H9 (cell line): ENCODE results near the gene RFX8. TPM values are rescaled to one million over a fixed set of nuclear protein-coding genes. Genes with fewer than 3 reads are reported as not detected.
"Not testable (repeated sequence)": the region's sequence is repeated elsewhere in the genome, so short reads cannot be mapped to it uniquely, and the experiment has no call there.

Experiments
- DNase-seq: peaks from one replicate; pipeline ENCODE4 v3.0.0-alpha.2; 2017
- H2AFZ ChIP-seq: one replicate; pipeline ENCODE4 v1.6.1; 2013; ENCODE audit warnings: mild to moderate bottlenecking, low read length, control low read depth, moderate library complexity
- H2AK5ac ChIP-seq: 2 replicates; pipeline ENCODE4 v1.6.1; 2013; ENCODE audit warnings: low read length, control low read depth, mixed read lengths; ENCODE audit not compliant: insufficient read length
- H2BK120ac ChIP-seq: one replicate; pipeline ENCODE4 v1.6.1; 2013; ENCODE audit warnings: low read depth, mild to moderate bottlenecking, low read length, control low read depth, inconsistent platforms; ENCODE audit not compliant: poor library complexity, severe bottlenecking
- H2BK12ac ChIP-seq: 2 replicates; pipeline ENCODE4 v1.6.1; 2013; ENCODE audit warnings: low read length, control low read depth, mixed read lengths, low read depth; ENCODE audit not compliant: insufficient read length
- H2BK15ac ChIP-seq: 2 replicates; pipeline ENCODE4 v1.6.1; 2013; ENCODE audit warnings: low read depth, low read length, control low read depth
- H2BK20ac ChIP-seq: one replicate; pipeline ENCODE4 v1.6.1; 2013; ENCODE audit warnings: low read depth, mild to moderate bottlenecking, low read length, control low read depth, inconsistent platforms; ENCODE audit not compliant: poor library complexity, severe bottlenecking
- H2BK5ac ChIP-seq: 2 replicates; pipeline ENCODE4 v1.6.1; 2013; ENCODE audit warnings: low read length, control low read depth, mixed read lengths; ENCODE audit not compliant: insufficient read length
- H3K14ac ChIP-seq: 2 replicates; pipeline ENCODE4 v1.6.1; 2013; ENCODE audit warnings: low read length, control low read depth; ENCODE audit not compliant: insufficient read depth
- H3K18ac ChIP-seq: 2 replicates; pipeline ENCODE4 v1.6.1; 2013; ENCODE audit warnings: low read depth, mild to moderate bottlenecking, mixed read lengths, low read length, control low read depth; ENCODE audit not compliant: insufficient read length
- H3K23ac ChIP-seq: 2 replicates; pipeline ENCODE4 v1.6.1; 2013; ENCODE audit warnings: low read length, control low read depth, mixed read lengths, low read depth; ENCODE audit not compliant: insufficient read length
- H3K23me2 ChIP-seq: 2 replicates; pipeline ENCODE4 v1.6.1; 2013; ENCODE audit warnings: low read depth, mild to moderate bottlenecking, mixed read lengths, low read length, control low read depth; ENCODE audit not compliant: insufficient read length, poor library complexity, severe bottlenecking
- H3K27ac ChIP-seq: 2 replicates; pipeline ENCODE4 v1.5.1; 2013; ENCODE audit warnings: low read length, control low read depth, mixed read lengths, low read depth; ENCODE audit not compliant: insufficient read length
- H3K27me3 ChIP-seq: 2 replicates; pipeline ENCODE4 v1.6.1; 2013; ENCODE audit warnings: low read length, control low read depth, inconsistent platforms; ENCODE audit not compliant: insufficient read depth
- H3K4ac ChIP-seq: 2 replicates; pipeline ENCODE4 v1.6.1; 2013; ENCODE audit warnings: low read depth, mild to moderate bottlenecking, control low read depth, inconsistent platforms, low read length, moderate library complexity
- H3K4me1 ChIP-seq: 2 replicates; pipeline ENCODE4 v1.6.1; 2013; ENCODE audit warnings: low read length, control low read depth, inconsistent platforms; ENCODE audit not compliant: insufficient read depth
- H3K4me2 ChIP-seq: 2 replicates; pipeline ENCODE4 v1.6.1; 2013; ENCODE audit warnings: low read length, control low read depth, mixed read lengths; ENCODE audit not compliant: insufficient read length, insufficient read depth
- H3K56ac ChIP-seq: 2 replicates; pipeline ENCODE4 v1.6.1; 2013; ENCODE audit warnings: low read depth, mild to moderate bottlenecking, mixed read lengths, low read length, control low read depth; ENCODE audit not compliant: insufficient read length
- H3K79me1 ChIP-seq: 2 replicates; pipeline ENCODE4 v1.6.1; 2013; ENCODE audit warnings: low read depth, mild to moderate bottlenecking, moderate library complexity, low read length, control low read depth, inconsistent platforms; ENCODE audit not compliant: insufficient read depth, poor library complexity, severe bottlenecking
- H3K79me2 ChIP-seq: 2 replicates; pipeline ENCODE4 v1.6.1; 2013; ENCODE audit warnings: low read length, control low read depth, inconsistent platforms; ENCODE audit not compliant: insufficient read depth
- H3K9ac ChIP-seq: 2 replicates; pipeline ENCODE4 v1.6.1; 2013; ENCODE audit warnings: low read length, control low read depth, mixed read lengths; ENCODE audit not compliant: insufficient read length; ENCODE audit errors: extremely low read depth
- H3K9me3 ChIP-seq: one replicate; pipeline ENCODE4 v1.6.1; 2013; ENCODE audit warnings: low read depth, low read length, inconsistent platforms; ENCODE audit not compliant: control insufficient read depth
- H3T11ph ChIP-seq: one replicate; pipeline ENCODE4 v1.6.1; 2013; ENCODE audit warnings: mild to moderate bottlenecking, low read length, control low read depth, inconsistent platforms
- H4K20me1 ChIP-seq: one replicate; pipeline ENCODE4 v1.6.1; 2013; ENCODE audit not compliant: control insufficient read depth, insufficient read length, insufficient read depth
- H4K5ac ChIP-seq: 2 replicates; pipeline ENCODE4 v1.6.1; 2013; ENCODE audit warnings: low read depth, mild to moderate bottlenecking, mixed read lengths, low read length, control low read depth; ENCODE audit not compliant: insufficient read length
- H4K8ac ChIP-seq: replicated peaks from 2 replicates; pipeline ENCODE4 v1.6.1; 2013; ENCODE audit warnings: low read length, control low read depth, mixed read lengths, low read depth; ENCODE audit not compliant: insufficient read length
- H4K91ac ChIP-seq: 2 replicates; pipeline ENCODE4 v1.6.1; 2013; ENCODE audit warnings: low read depth, mild to moderate bottlenecking, moderate library complexity, mixed read lengths, low read length, control low read depth; ENCODE audit not compliant: insufficient read length
- H3K27ac Mint-ChIP-seq, 3 experiments: 2 replicates in 2 of 3; 3 replicates in 1 of 3; pipeline ENCODE4 v1.8.0; 2020 to 2021; ENCODE audit warnings: mixed read lengths in 3 of 3, mild to moderate bottlenecking in 1 of 3, moderate library complexity in 1 of 3
- H3K27me3 Mint-ChIP-seq: 2 replicates; pipeline ENCODE4 v1.8.0; 2021; ENCODE audit warnings: low read depth, mild to moderate bottlenecking, moderate library complexity, mixed read lengths
- H3K36me3 Mint-ChIP-seq, 3 experiments: 2 replicates in 2 of 3; 3 replicates in 1 of 3; pipeline ENCODE4 v1.8.0; 2020 to 2021; ENCODE audit warnings: low read depth in 3 of 3, mixed read lengths in 3 of 3; ENCODE audit not compliant: insufficient read depth in 1 of 3
- H3K4me1 Mint-ChIP-seq, 2 experiments: 2 replicates each; pipeline ENCODE4 v1.8.0; 2020; ENCODE audit warnings: mixed read lengths in 2 of 2
- H3K4me3 Mint-ChIP-seq, 2 experiments: 2 replicates in 1 of 2; 3 replicates in 1 of 2; pipeline ENCODE4 v1.8.0; 2020 to 2021; ENCODE audit warnings: mild to moderate bottlenecking in 2 of 2, mixed read lengths in 2 of 2, moderate library complexity in 1 of 2
- H3K9me3 Mint-ChIP-seq, 2 experiments: 2 replicates in 1 of 2; 3 replicates in 1 of 2; pipeline ENCODE4 v1.8.0; 2020; ENCODE audit warnings: mild to moderate bottlenecking in 2 of 2, mixed read lengths in 2 of 2, moderate library complexity in 1 of 2
- WGBS: extraction: QIAGEN DNeasy Blood & Tissue Kit; methylation state at CpG from one replicate; pipeline ENCODE4 v1.1.7; 2013; ENCODE audit warnings: missing lambda C conversion rate, low lambda C conversion rate, mixed read lengths; ENCODE audit not compliant: insufficient read length; ENCODE audit errors: extremely low coverage; 5-methylcytosine and 5-hydroxymethylcytosine counted together
- total RNA-seq: library from RNA; stranded (reverse); gene quantifications from 2 replicates; pipeline ENCODE4 v1.2.1, GENCODE V29; 2021
- TF ChIP-seq, protein P1 (sequence below): fragments of 200-600 bp; sonication (generic); conservative IDR thresholded peaks from 3 replicates; pipeline ENCODE4 v1.8.0; 2021; ENCODE audit warnings: antibody characterized with exemption, mild to moderate bottlenecking

Gene RFX8
- total RNA-seq, 1 experiment from 2014 or later: 0.22 TPM

DNA sequence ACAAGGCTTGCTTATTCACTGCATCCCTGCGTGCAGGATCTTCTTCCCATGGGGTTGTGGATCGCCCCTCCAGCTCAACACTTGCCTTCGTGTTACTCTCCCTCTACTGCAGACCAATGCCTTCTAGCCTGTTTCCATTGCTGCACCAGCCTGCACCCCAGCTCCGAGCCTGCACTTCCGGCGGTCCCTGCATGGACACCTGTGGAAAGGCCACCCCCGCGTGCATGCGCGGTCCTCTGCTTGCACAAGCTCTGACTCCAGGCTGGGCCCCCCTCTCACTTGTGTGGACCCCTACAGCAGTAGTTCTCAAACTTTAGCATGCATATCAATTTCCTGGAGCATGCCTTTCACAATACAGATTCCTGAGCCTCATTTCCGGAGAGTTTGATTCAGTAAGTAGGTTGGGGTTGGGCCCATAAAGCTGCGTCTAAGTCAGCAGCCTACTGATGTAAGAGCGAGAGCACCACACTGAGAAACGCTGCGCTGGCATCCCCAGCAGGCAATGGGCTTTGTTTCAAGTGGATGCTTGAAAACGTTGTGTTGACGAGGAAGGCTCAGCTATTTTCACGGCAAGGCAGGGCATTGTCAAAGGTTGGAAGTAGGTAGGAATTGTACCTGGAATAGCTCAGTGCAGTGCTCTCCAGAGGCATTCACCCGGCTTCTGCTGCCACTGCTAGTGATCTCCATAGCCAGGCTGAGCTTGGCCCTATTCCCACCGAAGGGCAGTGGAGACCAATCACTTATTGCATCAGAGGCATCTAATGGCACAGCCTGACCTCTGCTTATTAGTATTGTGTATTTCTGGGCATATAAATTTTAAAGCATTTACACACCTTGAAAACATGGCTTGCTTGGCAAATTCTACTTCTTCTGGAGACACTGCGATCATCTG lies 120.2 kb downstream of the RFX8 start:
- H3K4me2 ChIP-seq: no peak overlapping the region
- peaks cover under 1% of the 10 kb centered on the region; the same call in 1 of the 2 replicates for H3K4me1 ChIP-seq
- H2BK15ac ChIP-seq: no peak overlapping the region
- H2AK5ac ChIP-seq: no peak overlapping the region
- no peak overlapping the region for H2AFZ ChIP-seq
- H3K27me3 ChIP-seq: no peaks in the 10 kb centered on the region
- no peak overlapping the region for H3K56ac ChIP-seq
- no peaks in the 10 kb centered on the region for H3K23me2 ChIP-seq
- no peaks in the 10 kb centered on the region for H4K20me1 ChIP-seq
- H4K5ac ChIP-seq: no peak overlapping the region
- no peak overlapping the region for H3K27ac ChIP-seq
- H2BK20ac ChIP-seq: no peak overlapping the region
- Mint-ChIP-seq H3K27me3 (peaks cover 3% of the 10 kb centered on the region; the same call in 1 of the 2 replicates), H3K36me3 (no peaks in the 10 kb centered on the region), H3K27ac (peak overlapping the region in 1 of 3 experiments; percentile 2; a peak in 2 of 7 replicates), H3K4me1 (peaks cover 11 to 16% of the 10 kb centered on the region in 2 experiments), H3K4me3 (no peak overlapping the region), H3K9me3 (no peaks in the 10 kb centered on the region)
- H2BK120ac ChIP-seq: no peak overlapping the region
- H3K79me1 ChIP-seq: no peaks in the 10 kb centered on the region
- TF ChIP-seq, protein P1, sequence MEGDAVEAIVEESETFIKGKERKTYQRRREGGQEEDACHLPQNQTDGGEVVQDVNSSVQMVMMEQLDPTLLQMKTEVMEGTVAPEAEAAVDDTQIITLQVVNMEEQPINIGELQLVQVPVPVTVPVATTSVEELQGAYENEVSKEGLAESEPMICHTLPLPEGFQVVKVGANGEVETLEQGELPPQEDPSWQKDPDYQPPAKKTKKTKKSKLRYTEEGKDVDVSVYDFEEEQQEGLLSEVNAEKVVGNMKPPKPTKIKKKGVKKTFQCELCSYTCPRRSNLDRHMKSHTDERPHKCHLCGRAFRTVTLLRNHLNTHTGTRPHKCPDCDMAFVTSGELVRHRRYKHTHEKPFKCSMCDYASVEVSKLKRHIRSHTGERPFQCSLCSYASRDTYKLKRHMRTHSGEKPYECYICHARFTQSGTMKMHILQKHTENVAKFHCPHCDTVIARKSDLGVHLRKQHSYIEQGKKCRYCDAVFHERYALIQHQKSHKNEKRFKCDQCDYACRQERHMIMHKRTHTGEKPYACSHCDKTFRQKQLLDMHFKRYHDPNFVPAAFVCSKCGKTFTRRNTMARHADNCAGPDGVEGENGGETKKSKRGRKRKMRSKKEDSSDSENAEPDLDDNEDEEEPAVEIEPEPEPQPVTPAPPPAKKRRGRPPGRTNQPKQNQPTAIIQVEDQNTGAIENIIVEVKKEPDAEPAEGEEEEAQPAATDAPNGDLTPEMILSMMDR: no peak
- no peak overlapping the region for H4K8ac ChIP-seq
- no peak overlapping the region for H3K4ac ChIP-seq
- no peak overlapping the region for H4K91ac ChIP-seq
- no peak overlapping the region for H2BK5ac ChIP-seq
- H3K9me3 ChIP-seq: no peaks in the 10 kb centered on the region
- H3K79me2 ChIP-seq: no peaks in the 10 kb centered on the region
- H3K18ac ChIP-seq: no peak overlapping the region
- H3K14ac ChIP-seq: no peak overlapping the region; the same call in 1 of the 2 replicates
- H3K23ac ChIP-seq: no peak overlapping the region
- no peak overlapping the region for H2BK12ac ChIP-seq
- no CpG with 5 or more reads among the region's 21 CpGs for WGBS
- no peak overlapping the region for H3T11ph ChIP-seq
- no peak for DNase-seq
- no peak overlapping the region for H3K9ac ChIP-seq

GRCh38 chr2:101352631-101353030 lies 122.3 kb downstream of the RFX8 start:
- not testable (repeated sequence) for H4K8ac ChIP-seq, H2BK12ac ChIP-seq, H3K14ac ChIP-seq, H3K23me2 ChIP-seq, H3K23ac ChIP-seq, H3K4ac ChIP-seq, H3K27me3 ChIP-seq, H3K4me1 ChIP-seq, H2AFZ ChIP-seq, H2BK120ac ChIP-seq, H3K79me2 ChIP-seq, H3K9ac ChIP-seq, H3K18ac ChIP-seq, H2AK5ac ChIP-seq, H3K4me2 ChIP-seq, H4K20me1 ChIP-seq, H3K9me3 ChIP-seq, H2BK5ac ChIP-seq, H2BK15ac ChIP-seq, H3K4me3 Mint-ChIP-seq, H3K27ac Mint-ChIP-seq, H4K5ac ChIP-seq, H3K27ac ChIP-seq, H3K9me3 Mint-ChIP-seq, H3K36me3 Mint-ChIP-seq, H3T11ph ChIP-seq, H4K91ac ChIP-seq, DNase-seq, H2BK20ac ChIP-seq, H3K56ac ChIP-seq, H3K79me1 ChIP-seq, H3K27me3 Mint-ChIP-seq
- no CpG with 5 or more reads among the region's 4 CpGs for WGBS
- peaks cover 6 to 10% of the 10 kb centered on the region in 2 experiments; a peak in 2 of 4 replicates for H3K4me1 Mint-ChIP-seq
